ENCODE measurements around the gene USP19.
A peak's percentile ranks its signal among the peaks of the same experiment; 100 is the strongest.

Gene USP19, protein sequence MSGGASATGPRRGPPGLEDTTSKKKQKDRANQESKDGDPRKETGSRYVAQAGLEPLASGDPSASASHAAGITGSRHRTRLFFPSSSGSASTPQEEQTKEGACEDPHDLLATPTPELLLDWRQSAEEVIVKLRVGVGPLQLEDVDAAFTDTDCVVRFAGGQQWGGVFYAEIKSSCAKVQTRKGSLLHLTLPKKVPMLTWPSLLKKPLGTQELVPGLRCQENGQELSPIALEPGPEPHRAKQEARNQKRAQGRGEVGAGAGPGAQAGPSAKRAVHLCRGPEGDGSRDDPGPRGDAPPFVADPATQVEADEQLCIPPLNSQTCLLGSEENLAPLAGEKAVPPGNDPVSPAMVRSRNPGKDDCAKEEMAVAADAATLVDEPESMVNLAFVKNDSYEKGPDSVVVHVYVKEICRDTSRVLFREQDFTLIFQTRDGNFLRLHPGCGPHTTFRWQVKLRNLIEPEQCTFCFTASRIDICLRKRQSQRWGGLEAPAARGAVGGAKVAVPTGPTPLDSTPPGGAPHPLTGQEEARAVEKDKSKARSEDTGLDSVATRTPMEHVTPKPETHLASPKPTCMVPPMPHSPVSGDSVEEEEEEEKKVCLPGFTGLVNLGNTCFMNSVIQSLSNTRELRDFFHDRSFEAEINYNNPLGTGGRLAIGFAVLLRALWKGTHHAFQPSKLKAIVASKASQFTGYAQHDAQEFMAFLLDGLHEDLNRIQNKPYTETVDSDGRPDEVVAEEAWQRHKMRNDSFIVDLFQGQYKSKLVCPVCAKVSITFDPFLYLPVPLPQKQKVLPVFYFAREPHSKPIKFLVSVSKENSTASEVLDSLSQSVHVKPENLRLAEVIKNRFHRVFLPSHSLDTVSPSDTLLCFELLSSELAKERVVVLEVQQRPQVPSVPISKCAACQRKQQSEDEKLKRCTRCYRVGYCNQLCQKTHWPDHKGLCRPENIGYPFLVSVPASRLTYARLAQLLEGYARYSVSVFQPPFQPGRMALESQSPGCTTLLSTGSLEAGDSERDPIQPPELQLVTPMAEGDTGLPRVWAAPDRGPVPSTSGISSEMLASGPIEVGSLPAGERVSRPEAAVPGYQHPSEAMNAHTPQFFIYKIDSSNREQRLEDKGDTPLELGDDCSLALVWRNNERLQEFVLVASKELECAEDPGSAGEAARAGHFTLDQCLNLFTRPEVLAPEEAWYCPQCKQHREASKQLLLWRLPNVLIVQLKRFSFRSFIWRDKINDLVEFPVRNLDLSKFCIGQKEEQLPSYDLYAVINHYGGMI (N-terminal part only)

DNA sequence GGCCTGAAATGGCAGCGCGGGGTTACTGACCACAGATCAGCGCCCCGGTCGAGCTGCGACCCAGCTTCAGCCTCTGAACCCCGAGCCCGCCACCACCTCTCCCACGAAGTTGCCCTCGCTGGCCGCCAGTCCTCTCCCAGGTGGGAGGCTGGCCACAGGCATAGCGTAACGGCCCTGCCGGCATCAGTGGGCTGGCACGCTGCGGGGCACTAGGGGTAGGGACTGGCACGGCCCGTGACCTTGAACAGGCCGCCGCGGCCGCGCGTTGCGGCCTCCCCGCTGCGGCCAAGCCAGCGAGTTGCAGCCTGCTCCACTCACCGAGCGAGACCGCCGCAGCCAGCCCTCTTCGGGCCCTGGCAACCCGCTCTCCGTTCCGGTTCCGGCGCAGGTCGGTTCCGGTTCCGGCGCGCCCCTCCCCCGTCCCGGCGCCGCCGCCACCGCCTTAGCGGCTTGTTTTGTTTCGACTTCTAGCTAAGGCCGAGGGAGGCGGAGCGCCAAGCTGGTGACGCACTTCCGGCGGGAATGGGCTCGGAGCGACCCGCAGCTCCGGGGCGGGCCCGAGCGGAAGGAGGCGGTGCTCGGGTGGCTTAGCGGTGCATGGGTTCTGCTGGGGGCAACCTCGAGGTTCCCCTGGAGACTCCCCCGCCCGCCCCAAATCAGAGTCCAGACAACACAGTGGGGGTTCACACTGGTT, at the start of gene USP19:
USP19 (minus strand) TSS at position 386 of the 694 bp plus-strand sequence. CDS start 1,678 bp downstream, outside the sequence.
- DNase-seq (ENCODE audit: low spot score): peak; percentile 90

DNA sequence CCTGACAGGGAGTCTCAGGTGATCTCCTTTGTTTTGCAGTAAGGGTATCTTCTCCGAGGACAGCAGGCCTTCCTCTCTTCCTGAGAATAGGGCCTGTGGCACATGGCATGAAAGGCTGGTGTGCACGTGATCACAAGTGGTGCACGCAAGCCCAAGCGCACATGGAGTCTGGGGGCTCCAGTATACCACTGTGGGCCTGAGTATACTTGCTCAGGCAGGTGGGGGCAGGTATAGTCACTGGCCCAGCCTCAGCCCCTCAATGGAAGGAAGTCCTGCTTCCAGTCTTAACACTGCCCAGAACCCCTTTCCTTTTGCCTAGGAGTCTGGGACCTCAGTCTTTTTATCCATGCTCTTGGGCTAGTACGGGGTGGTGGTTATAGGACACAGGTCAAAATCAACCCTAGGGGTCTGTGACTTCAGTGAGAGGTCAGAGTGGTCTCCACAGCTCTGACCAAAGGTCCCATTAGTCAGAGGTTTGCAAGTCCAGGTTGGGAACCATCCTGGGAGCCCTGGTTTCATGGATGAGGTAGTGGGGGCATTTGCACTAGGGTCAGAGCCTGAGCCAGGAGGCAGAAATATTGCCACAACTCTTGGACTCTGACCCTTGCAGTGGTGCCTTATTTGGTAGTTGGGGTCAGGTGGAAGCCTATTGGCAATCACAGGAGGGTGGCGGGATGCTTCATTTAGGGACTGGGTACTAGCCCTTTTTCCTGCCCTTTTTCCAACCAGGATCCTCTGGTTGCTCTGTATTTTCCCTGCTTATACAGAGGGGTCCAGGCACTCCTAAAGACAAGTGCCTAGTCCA, 46.3 kb upstream of the USP19 start:
- DNase-seq (ENCODE audit: low spot score): no peak

DNA sequence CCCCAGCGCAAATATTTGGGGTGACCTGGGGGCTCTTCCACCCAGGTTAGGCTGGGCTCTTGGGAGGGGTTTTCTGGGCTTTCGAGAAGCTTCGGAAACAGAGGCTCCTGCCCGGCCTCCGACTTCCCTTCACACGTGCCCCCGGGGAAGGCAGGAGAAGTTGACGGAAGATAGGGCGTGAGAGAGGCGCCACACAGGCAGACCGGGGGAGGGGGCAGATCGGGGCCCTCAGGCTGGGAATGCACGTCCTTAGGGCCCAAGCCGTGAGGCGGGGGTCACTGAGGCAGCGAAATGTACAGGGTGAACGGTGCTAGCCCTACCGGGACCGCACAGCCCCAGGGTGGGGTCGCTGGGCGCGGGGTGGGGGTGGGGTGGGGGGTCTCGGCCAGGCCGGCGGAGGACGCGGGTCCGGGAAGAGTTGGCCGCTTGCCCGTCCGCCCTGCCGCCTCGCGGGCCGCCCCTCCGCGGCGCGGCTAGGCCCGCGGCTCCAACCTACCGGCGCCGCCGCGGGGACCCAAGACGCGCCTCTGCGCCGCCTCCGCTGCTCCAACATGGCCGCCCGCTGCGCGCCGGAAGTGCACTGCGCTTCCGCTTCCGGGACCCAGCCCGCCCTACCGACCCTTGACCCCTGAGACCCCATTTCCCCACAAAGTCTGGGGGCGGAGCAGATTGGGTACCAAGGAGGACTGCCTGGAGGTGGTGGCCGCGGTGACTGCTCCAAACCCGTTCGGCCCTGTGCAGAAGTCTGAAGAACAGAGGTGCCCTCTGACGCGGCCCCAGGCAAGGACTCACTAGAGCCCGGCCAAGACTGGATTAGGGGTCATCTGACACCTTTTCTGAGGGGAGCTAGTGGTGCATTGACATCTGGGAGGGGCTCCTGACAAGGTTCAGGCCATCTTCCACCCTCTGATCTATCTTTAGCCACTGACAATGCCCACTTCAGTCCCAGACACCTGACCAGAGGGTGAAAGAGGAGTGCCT, 45.4 kb upstream of the USP19 start, which contains the start of gene CCDC71:
CCDC71 (minus strand) TSS at position 561 of the 981 bp plus-strand sequence. CDS start 2,123 bp downstream, outside the sequence.
- peak; percentile 72 for DNase-seq (ENCODE audit: low spot score)

DNA sequence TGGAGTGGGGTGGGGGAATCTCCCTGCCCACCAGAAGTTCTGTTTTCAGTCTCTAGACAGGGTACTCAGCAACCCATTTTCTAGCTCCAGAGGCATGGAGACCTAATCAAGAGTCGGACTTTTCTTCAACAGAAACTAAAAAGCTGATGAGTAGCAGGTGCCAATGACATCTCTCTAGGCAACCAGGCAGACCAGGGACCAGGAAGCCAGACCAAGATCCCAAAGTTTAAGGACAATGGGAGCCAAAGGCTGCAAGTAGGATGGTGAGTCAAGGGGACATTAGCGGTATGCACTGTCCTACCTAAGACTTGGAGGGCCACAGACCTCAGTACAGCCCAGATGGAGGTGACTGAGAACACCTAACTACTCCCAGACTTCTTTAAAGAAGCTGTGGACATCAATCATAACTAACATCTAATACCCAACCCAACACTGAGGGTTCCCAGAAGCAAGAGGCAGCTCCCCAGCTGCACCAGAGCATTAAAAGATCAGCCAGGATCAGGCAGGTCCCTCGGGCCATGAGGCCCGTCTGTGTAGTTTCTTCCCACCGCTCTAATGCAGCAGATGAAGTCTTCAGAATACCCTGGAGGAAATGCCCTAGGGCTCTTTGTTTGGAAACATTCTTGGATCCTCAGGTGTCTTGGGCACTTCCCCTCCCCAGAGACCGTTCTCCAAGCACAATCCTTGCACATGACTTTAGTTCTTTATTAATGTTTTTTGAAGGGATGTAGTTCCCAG, 44.5 kb upstream of the USP19 start:
- peak; percentile 19 for DNase-seq (ENCODE audit: low spot score)

DNA sequence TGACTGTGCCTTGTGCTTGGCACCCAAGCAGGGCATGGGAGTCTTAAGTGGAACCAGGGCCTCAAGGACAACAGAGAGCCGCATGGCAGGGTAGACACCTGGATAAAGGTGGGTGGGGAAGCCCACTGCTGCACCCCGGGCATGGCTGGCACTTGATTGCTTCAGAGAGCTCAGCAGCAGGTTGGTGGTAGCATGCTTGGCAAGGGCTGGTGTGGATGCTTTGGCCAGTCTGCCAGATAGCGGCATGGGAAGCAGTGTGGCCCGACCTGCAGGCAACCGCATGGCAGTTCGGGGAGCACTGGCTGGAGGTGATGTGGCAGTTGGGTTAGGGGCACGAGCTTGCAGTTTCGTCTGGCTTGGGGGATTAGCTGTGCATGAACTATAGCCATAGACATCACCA, 43.0 kb upstream of the USP19 start:
- DNase-seq (ENCODE audit: low spot score): no peak

DNA sequence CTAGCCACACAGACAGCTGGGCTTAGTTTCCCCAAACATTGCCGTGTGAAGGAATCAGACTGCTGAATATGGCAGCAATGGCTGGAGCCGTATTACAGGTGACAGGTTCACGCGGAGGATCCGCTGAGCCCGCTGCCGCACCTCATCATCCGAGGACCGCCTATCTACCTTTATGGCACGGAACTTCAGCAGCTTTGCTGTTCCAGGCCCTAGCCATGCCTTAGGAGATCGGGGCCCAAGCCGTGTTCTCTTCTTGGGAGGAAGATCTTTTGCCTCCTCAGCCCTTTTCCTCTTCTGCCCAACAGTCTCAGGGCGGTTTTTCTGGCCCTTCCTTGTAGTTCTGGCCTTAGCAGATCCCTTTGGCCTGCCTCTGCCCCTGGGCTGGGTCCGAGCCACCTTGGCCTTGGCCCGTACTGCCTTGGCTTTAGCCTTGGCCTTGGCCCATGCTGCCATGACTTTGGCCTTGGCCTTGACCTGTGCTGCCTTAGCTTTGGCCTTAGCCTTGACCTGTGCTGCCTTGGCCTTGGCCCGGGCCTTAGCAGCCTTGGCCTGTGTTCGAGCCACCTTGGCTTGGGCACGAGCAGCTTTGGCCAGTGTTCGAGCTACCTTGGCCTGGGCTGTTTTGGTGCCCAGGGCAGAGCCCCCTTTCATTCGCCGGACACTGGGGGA, 42.3 kb upstream of the USP19 start:
- no peak for DNase-seq (ENCODE audit: low spot score)

DNA sequence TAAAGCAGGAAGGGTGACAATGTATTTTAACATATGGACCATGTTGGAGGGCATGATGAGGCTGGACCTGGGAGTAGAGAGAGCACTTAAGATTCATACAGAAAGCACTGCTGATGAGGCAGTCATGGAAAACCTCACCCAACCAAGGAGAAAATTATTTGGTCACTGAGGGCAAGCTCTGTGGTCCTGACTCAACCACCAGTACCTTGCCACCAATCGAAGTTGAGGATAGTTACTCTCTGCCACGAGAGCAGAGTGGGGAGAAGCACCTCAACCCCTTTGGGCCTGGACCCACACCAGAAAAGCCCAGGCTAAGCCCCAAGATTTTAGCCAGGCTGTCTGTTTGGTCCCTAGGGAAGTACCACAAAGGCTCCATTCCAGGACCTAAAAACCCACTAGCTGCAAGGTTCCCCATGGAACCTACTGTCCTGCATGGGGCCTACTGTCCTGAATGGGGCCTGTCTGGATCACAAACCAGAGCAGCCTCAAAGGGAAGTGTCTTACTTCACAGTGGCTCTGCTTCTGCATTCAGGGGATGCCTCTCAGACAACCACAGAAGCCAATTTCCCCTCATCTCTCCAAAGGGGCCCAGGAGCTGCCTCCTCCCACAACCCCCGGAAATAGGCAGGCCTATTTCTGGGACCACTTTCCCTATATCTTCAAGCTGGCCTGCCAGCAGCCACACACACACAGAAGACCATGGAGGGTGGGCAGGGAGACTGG, 41.3 kb upstream of the USP19 start:
- DNase-seq (ENCODE audit: low spot score): no peak

DNA sequence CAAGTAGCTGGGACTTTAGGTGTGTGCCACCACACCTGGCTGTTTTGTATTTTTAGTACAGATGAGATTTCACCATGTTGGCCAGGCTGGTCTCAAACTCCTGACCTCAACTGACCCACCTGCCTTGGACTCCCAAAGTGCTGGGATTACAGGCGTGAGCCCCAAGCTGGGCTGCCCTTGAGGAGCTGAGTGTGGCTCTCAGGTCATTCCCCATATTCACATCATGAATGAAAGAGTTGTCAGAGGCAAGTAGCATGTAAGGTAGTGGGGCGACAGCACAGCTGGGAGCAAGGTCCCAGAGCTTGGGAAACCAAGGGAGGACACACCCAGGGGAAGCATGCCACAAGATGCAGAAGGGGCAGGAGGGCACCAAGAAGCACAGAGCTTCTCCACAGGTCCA, 40.6 kb upstream of the USP19 start:
- DNase-seq (ENCODE audit: low spot score): no peak

DNA sequence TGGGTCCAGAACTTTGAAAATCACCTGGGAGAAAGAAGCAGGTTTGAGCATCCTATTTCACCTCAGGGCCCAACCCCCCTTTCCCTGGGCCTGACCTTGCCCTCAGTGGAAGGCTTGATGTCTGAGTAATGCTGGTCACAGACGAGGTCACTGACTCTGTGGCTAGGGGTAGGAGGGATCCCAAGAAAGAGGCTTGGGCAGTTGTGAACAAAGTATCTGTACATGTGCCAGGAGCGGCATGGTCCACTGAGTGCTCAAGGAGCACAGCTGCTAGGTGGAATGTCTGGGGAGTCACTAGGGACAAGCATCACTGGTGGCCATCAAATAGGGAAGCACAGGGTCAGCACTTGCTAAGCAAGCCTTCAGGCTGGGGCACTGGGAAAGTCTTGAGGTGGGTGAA, 38.2 kb upstream of the USP19 start:
- peak; percentile 91 for DNase-seq (ENCODE audit: low spot score)

DNA sequence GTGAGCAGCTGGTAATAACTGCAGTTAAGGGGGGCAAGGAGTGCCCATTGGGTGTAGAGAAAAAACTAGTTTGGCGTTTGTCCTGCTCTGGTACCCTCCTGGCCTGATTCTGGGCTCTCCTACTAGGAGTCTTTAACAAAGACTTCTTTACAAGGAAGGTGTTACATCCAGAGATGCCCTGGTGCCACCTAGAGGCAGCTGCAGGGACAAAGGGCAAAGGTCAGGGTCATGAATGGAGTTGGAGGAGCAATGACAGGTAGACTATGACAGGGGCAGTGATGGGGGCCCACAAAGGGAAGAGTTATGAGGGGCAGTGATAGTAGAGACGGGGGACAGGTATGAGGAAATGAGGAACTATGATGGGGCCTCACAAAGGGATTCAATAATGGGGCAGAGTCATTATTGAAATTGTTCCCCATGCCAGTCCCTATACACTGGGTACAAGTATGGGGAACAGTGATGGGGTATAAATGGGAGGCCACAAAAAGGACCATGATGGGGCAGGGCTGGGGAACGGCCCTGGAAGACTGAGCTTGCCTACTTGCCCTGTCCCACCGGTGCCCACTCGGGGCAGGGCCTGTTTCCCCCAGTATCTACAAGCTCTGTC, 37.6 kb upstream of the USP19 start:
- DNase-seq (ENCODE audit: low spot score): peak; percentile 22

DNA sequence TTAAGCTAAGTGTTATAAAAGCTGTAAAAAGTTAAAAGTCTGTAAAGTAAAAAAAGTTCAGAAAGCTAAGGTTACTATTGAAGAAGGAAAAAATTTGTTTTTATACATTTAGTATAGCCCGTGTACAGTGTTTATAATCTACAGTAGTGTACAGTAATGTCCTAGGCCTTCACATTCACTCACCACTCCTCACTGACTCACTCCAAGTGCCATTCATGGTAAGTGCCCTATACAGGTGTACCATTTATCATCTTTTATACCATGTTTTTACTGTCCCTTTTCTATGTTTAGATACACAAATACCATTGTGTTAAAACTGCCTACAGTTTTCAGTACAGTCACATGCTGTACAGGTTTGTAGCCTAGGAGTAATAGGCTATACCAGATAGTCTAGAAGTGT, 36.7 kb upstream of the USP19 start:
- DNase-seq (ENCODE audit: low spot score): peak; percentile 33

DNA sequence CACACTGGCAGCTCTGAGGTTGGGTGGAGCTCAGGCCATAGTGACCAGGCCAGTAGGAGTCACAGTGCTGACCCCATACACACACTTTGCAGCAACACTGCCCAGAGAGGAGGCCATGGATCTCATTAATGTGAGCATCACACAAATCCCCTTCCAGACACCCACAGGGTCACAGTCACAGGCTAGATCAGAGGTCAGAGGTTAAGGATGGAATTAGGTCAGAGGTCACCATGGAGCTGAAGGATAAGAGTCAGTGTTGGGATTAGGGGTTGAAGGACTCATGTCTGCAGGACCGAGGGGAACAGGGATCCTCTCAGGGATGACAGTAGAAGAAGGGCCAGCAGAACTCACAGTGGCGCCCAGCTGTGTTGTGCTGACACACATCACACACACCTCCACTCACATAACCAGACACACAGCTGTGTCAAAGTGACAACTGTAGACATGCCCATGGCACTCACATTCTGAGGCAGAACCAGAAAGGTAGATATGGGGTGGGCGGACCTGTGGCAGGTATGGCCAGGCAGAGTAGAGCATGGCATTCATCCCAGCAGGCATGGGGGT, 32.8 kb upstream of the USP19 start:
- DNase-seq (ENCODE audit: low spot score): no peak

DNA sequence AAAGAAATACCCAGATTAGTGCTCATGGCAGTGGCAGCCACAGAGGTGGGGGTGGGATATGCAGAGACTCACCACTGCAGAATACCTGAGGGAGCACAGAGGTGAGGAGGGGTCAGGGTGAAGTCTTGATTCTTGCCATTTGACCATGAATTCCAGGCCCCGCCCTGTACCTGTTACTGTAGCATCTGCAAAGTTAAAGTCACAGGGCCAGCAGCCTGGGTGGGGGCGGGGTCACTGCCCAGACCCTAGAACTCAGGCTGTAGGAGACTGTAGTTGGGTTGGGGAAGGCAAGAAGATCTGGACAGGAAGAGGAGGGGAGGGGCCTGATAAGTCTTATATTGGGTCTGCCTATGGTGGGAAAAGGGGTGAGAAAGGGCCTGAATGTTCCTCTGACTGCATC, 31.0 kb upstream of the USP19 start:
- no peak for DNase-seq (ENCODE audit: low spot score)

DNA sequence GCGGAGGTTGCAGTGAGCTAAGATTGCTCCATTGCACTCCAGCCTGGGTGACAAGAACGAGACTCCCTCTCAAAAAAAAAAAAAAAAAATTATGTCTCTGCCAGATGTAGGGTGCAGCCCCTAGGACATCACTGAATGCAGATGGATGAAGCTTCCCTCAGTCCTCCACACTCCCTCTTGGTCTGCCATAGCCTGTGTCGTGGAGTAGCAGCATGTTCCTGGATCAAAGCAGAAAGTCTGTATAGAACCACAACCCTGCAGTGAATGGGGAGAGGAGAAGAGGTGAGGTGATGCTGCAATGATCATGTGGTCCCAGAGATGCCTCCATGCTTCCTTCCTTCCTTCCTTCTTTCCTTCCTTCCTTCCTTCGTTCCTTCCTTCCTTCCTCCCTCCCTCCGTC, 27.5 kb upstream of the USP19 start:
- DNase-seq (ENCODE audit: low spot score): no peak

DNA sequence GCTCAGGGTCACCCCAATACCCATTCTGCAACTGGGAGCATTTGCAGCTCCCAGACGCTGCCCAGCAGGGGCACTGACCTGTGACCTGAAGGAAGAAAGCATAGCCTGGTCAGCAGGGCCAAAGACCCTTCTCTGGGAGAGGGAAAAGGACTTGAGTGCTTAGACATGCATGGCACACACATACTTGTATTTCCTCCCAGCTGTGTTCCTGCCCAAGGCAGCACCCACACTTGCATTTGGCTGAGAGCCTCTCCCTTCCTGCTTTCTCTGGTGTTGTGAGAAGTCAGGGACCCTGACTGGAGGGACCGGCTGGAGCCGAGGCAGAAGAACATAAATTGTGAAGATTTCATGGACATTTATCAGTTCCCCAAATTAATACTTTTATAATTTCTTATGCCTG, 19.5 kb upstream of the USP19 start:
- no peak for DNase-seq (ENCODE audit: low spot score)

DNA sequence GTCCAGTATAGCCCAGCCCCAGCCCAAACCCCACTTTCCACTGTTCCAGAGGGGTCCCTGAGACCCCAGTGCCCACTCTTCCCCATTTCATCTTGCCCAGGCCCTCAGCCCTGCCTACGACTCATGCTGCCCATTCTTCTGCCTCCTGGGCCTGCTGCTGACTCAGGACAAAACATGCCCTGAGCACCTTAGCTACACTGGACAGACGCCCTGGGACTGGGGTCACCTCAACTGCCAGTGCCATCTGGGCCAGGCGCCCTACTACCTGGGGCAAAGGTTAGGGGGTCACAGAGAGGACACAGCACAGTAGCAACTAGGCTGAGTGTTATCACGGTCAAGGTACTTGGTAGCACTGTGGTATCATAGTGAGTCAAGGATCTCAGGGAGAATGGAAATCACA, 14.9 kb upstream of the USP19 start:
- DNase-seq (ENCODE audit: low spot score): no peak
